ENCODE data around the gene UGT1A7. TPM values are rescaled to one million over a fixed set of nuclear protein-coding genes. Genes with fewer than 3 reads are reported as not detected.

UGT1A7 gene
- total and polyA plus RNA-seq, 9 of the 15 experiments (the other 6 are each of a cell fraction or from before 2014, with no cell fraction given) = not detected

DNA sequence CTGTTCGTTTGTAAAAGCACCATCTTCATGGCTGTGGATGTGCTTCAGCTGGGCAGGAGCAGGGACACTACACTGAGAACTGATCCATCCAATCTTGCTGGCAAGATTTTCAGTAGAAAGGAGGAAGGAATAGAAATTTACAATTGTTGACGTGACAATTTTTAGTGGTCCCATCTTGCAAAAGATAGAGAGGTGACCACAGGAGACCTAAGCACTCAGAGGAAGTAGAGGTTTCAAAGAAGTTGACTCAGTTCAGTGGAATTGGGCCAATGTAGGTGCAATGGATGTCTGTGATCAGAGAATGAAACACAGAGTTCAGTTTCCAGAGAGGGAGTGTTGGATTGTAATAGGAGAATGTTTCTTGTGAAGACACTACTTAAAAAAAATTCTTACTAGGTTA, 32.4 kb downstream of the UGT1A7 start:
- TF ChIP-seq HDGF (IDR thresholded peaks at IDR 0.05) (no peak), SREBF2 (CRISPR knock-in tag; IDR thresholded peaks at IDR 0.05) (no peak), MCM2 (IDR thresholded peaks at IDR 0.05; ENCODE audit: low read depth) (no peak), RBBP5 (IDR thresholded peaks at IDR 0.05; ENCODE audit: borderline replicate concordance, insufficient read depth, low read length, poor library complexity, severe bottlenecking) (no peak), CBX2 (IDR thresholded peaks at IDR 0.05; ENCODE audit: insufficient read depth, low read length, poor library complexity, severe bottlenecking) (no peak), KAT2B (IDR thresholded peaks at IDR 0.05; ENCODE audit: low read depth, low read length) (no peak), TBL1XR1 (IDR thresholded peaks at IDR 0.05; ENCODE audit: low read length in 2 of 2) (no peak), JUN (IDR thresholded peaks at IDR 0.05; ENCODE audit: borderline replicate concordance, low read depth, low read length) (no peak), JUN (CRISPR knock-in tag; IDR thresholded peaks at IDR 0.05; ENCODE audit: borderline replicate concordance) (no peak), FOXM1 (IDR thresholded peaks at IDR 0.05; ENCODE audit: low read depth) (no peak), FOXM1 (CRISPR knock-in tag; IDR thresholded peaks at IDR 0.05; ENCODE audit: low read depth) (no peak), PML (IDR thresholded peaks at IDR 0.05; ENCODE audit: low read length) (no peak), ZNF3 (CRISPR knock-in tag; IDR thresholded peaks at IDR 0.05) (no peak), ZNF197 (CRISPR knock-in tag; IDR thresholded peaks at IDR 0.05; ENCODE audit: low read depth) (no peak), PURB (CRISPR knock-in tag; IDR thresholded peaks at IDR 0.05; ENCODE audit: low read depth) (no peak), BRCA1 (IDR thresholded peaks at IDR 0.05) (no peak), BRCA1 (CRISPR knock-in tag; IDR thresholded peaks at IDR 0.05) (no peak), SMARCC2 (IDR thresholded peaks at IDR 0.05; ENCODE audit: low read depth) (no peak)
- H3K27ac ChIP-seq (ENCODE audit: extremely low read depth, low read depth, low read length) = no peak overlapping the region
- no peaks in the 10 kb centered on the region for H3K79me2 ChIP-seq (ENCODE audit: control insufficient read depth, insufficient read depth, low read length)
- H3K9me1 ChIP-seq (ENCODE audit: control insufficient read depth, insufficient read depth, low read length) = no peaks in the 10 kb centered on the region
- FAIRE-seq (no peak), DNase-seq (ENCODE audit: extremely low read depth in 1 of 4, low spot score in 3 of 4) (no peak), ATAC-seq (no peak)
- intact Hi-C loops (cut with micrococcal nuclease) (loop anchor here (10.0 kb wide), 1 partner anchor 129 kb away; no protein-coding TSS in a partner anchor), in situ Hi-C loops (cut with MboI) (no loop called here)
- H2AFZ ChIP-seq (ENCODE audit: low read depth, low read length) = no peak overlapping the region
- H3K9me3 ChIP-seq (replicated peaks; ENCODE audit: control insufficient read depth, insufficient read depth, low read depth, low read length) = no peaks in the 10 kb centered on the region
- no peaks in the 10 kb centered on the region for H3K36me3 ChIP-seq (ENCODE audit: control insufficient read depth, insufficient read depth, low read length)
- H3K27me3 ChIP-seq (ENCODE audit: control insufficient read depth in 2 of 2, insufficient read depth in 2 of 2, low read length in 2 of 2) = peaks cover 0 to 20% of the 10 kb centered on the region in 2 experiments; a peak in 2 of 5 replicates
- H3K4me2 ChIP-seq (ENCODE audit: insufficient read depth, low read length) = no peak overlapping the region
- H3K4me1 ChIP-seq (replicated peaks in 1 of 2; ENCODE audit: control insufficient read depth in 2 of 2, insufficient read depth in 2 of 2, low read length in 2 of 2) = 0 out of 5 replicates have a peak, but pooled peaks cover 0 to 3% of the 10 kb centered on the region in 2 experiments
- no peaks in the 10 kb centered on the region for H4K20me1 ChIP-seq (replicated peaks; ENCODE audit: control insufficient read depth, insufficient read depth, low read length)
- whole genome bisulfite sequencing (ENCODE audit: insufficient coverage, low coverage, missing lambda C conversion rate) = 0% methylated on average over 2 of the region's 2 CpGs
- no peak overlapping the region for H3K9ac ChIP-seq (ENCODE audit: insufficient read depth in 1 of 2, low read depth in 2 of 2, low read length in 2 of 2)
- BruUV-seq (replicated peaks) = no TSS peak
- no peak overlapping the region for H3K4me3 ChIP-seq
- POLR2A ChIA-PET = no interaction called here
- CTCF ChIA-PET (ENCODE audit: low intra/inter-chr PET ratio) = no interaction called here
